GM12872 (cell line): ENCODE results near the gene ZNF106.
A peak's percentile ranks its signal among the peaks of the same experiment; 100 is the strongest.

Experiments
- TF ChIP-seq, protein P1 (sequence below): IDR thresholded peaks from 3 replicates; pipeline ENCODE4 v1.5.1; 2011; ENCODE audit warnings: low read depth, mild to moderate bottlenecking, low read length, moderate library complexity; ENCODE audit not compliant: insufficient read depth

Gene ZNF106

DNA sequence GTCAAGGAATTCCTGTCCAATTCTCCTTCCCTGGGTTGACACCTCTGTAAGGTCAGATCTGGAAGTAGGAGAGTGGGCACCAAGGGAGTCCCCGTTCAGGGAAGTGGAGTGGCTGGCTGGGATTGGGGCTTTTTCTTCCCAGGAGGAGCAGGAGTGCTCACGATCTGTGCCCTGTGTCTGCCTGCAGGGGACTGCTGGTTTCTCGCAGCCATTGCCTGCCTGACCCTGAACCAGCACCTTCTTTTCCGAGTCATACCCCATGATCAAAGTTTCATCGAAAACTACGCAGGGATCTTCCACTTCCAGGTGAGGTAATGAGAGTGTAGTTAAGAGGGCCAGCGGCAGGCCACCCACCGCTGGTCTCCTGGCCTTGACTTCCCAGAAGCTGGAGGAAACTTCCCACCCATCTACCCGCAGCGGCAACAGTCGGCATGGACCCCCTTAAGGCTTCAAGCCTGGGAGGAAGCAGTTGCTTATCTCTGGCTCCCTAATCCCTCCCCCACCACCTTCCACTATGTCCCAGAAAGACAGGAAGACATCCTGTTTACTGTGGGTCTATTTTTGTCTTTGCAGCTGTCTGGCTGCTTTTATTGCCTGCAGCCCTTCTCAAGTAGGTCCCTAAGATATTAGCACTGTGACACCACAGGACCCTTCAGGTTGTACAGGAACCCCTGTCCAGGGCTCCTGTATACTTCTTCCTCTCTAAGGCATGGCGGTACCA is 104.8 kb downstream of the ZNF106 start:
- TF ChIP-seq, protein P1, sequence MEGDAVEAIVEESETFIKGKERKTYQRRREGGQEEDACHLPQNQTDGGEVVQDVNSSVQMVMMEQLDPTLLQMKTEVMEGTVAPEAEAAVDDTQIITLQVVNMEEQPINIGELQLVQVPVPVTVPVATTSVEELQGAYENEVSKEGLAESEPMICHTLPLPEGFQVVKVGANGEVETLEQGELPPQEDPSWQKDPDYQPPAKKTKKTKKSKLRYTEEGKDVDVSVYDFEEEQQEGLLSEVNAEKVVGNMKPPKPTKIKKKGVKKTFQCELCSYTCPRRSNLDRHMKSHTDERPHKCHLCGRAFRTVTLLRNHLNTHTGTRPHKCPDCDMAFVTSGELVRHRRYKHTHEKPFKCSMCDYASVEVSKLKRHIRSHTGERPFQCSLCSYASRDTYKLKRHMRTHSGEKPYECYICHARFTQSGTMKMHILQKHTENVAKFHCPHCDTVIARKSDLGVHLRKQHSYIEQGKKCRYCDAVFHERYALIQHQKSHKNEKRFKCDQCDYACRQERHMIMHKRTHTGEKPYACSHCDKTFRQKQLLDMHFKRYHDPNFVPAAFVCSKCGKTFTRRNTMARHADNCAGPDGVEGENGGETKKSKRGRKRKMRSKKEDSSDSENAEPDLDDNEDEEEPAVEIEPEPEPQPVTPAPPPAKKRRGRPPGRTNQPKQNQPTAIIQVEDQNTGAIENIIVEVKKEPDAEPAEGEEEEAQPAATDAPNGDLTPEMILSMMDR = no peak

DNA sequence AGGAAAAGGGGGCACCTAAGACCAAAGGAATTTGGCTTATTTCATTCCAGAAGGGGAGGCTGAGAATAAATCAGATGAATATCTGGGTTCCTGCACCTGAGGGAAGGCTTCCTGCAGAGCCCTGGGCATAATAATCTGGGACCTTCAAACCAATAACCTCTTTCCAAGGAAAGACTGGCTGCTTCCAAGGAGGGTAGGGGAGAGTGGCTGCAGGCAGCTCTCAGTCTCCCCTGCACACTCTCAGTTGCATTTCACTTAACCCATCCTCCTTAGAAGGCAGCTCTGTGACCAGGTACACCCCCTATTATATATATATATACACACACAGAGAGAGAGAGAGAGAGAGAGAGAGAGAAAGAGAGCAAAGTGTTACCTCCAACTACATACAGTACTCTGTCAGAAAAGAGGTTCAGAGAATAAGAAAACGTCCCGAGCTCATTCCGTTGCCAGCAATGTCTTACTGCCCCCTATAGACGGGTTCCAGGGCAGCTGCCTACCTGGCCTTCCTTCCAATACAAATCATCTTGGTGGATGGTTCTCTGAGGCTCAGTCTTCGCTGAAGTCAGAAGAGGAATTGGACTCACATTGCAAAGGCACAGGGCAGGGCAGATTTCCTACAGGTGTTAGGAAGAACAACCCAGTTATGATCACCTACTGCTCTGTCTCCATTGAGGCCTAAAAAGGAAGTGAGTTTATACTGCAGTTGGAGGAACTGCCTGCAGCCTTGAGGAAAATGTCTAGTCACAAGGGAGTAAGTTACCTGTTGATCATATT is 105.5 kb downstream of the ZNF106 start:
- TF ChIP-seq, protein P1 = peak; percentile 81

DNA sequence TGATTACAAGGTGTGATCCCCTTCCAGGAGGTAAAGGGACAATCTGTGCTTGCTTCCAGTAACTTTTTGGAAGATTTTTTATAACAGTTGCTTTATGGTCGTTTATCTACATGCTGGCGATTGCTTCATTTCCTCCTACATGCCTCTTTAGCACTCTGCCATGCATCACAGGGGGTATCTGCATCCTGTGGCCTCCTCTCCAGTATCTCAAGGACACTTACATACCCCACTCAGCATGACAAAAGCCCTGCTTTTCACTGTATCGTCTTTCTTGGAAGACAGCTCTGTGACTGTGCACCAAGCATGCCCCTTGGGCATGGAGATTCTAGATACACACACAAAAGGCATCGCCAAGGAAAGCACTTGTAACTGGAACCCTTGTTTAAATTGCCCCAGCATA is 106.3 kb downstream of the ZNF106 start:
- TF ChIP-seq, protein P1 = no peak

DNA sequence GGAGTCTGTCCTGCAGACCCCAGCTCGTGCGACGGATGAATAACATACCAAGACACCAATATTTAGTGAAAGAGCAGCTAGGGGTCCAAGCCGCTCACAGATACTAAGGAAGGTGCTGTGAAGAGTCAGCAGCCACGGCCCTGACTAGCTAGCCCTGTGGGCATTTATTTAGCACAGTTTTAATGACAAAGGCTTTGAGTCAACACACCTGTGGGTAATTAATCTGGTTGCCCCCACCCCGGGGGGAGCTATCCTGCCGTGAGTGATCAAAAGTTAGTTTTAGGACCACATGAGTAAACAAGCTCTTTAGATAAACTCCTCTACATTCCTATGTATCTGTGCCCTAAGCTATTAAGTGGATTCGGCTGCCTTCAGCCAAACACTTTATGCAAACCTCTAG is 112.9 kb downstream of the ZNF106 start:
- TF ChIP-seq, protein P1 = no peak

DNA sequence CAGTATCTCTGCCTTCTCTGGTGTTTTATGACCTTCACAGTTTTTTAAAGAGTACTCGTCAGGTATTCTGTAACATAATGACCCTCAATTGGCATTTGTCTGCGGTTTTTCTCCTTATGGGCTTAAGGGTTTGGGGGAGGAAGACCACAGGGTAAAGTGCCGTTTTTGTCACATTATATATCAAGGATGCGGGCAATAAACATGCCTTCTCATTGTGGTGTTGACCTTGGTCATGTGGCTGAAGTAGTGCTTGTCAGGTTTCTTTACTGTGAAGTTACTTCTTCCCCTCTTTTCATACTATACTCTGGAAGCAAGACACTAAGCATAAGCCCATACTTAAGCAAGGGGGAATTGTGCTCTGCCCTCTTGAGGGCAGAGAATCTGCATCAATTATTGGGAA is 115.0 kb downstream of the ZNF106 start:
- TF ChIP-seq, protein P1 = no peak

DNA sequence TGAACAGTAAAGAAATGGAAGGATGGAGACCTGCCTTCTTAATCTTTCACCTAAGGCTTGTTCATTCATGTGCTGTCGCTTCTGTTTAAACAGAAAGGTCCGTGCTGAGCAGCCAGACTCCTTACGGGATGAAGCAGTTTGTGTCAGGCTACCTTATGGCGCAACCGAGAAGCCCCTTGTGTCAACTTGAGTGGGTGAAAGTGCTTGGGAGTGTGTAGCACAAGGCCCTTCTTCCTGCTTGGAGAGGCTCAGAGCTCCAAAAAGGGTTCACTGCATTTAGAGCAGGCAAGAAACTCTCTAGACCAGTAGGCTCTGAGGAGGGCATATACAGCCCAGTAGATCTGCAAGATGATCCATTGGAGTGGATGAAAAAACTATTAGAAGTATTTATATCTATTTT is 115.7 kb downstream of the ZNF106 start:
- TF ChIP-seq, protein P1 = no peak

DNA sequence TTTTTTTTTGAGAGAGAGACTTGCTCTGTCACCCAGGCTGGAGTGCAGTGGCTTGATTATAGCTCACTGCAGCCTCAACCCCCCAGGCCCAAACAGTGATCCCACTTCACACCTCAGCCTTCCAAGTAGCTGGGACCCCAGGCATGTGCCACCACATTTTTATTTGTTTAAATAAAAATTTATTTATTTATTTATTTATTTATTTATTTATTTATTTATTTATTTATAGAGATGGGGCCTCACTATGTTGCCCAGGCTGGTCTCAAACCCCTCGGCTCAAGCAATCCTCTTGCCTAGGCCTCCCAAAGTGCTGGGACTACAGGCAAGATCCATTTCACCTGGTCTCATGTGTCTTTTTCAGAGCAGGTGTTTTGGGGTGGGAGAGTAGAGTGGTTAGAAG is 116.1 kb downstream of the ZNF106 start:
- TF ChIP-seq, protein P1 = no peak
